Sigmoid colon (tissue), 4 donors: ENCODE results near the gene SEMA3F.

Source experiments
- CTCF ChIP-seq, 4 experiments: fragments of 450-650 bp in 3 of 4; fragments of 200-600 bp in 1 of 4; IDR thresholded peaks; one replicate each; pipeline ENCODE4 v1.5.1; 2016 to 2019; ENCODE audit warnings: antibody characterized with exemption in 4 of 4, mild to moderate bottlenecking in 3 of 4, moderate library complexity in 2 of 4
- POLR2A ChIP-seq, 2 donors: fragments of 450-650 bp; IDR thresholded peaks; one replicate each; pipeline ENCODE4 v1.6.1; 2016; ENCODE audit warnings: antibody characterized with exemption in 2 of 2, mild to moderate bottlenecking in 2 of 2, moderate library complexity in 2 of 2
- POLR2AphosphoS5 ChIP-seq, 4 donors: sonication (generic); formaldehyde crosslinking; IDR thresholded peaks; one replicate each; pipeline ENCODE4 v1.6.1; 2017; ENCODE audit warnings: antibody characterized with exemption in 4 of 4

- TF ChIP-seq POLR2A (IDR thresholded peaks at IDR 0.05) (no peak), POLR2AphosphoS5 (IDR thresholded peaks at IDR 0.05) (no peak), CTCF (IDR thresholded peaks at IDR 0.05) (no peak)
Observed at GRCh38 chr3:50137531-50137930, 17.6 kb upstream of the SEMA3F start.
